ENCODE measurements around the gene NMNAT1. TPM values are rescaled to one million over a fixed set of nuclear protein-coding genes. Genes with fewer than 3 reads are reported as not detected.

The NMNAT1 gene
- total and polyA plus RNA-seq, 2 of the 8 experiments (the other 6 are each of a cell fraction or from before 2014, with no cell fraction given) = 2.0 to 2.5 TPM

GRCh38 chr1:9996624-9997582 is 53.6 kb downstream of the NMNAT1 start, which contains the start of gene RBP7 (continued):
- TF ChIP-seq USF2 (IDR thresholded peaks at IDR 0.05; ENCODE audit: low read length) (no peak), CHD7 (IDR thresholded peaks at IDR 0.05; ENCODE audit: insufficient replicate concordance, low read length) (no peak), CTCF (IDR thresholded peaks at IDR 0.05; ENCODE audit: control extremely low read depth in 1 of 3, insufficient read depth in 1 of 3, low read depth in 1 of 3, low read length in 3 of 3) (no peak), RBBP5 (IDR thresholded peaks at IDR 0.05; ENCODE audit: borderline replicate concordance, low read depth, low read length) (no peak), ASH2L (IDR thresholded peaks at IDR 0.05; ENCODE audit: low read length) (no peak)

All from H1 (cell line).